ENCODE results near the gene SPRYD3.

The SPRYD3 gene

DNA sequence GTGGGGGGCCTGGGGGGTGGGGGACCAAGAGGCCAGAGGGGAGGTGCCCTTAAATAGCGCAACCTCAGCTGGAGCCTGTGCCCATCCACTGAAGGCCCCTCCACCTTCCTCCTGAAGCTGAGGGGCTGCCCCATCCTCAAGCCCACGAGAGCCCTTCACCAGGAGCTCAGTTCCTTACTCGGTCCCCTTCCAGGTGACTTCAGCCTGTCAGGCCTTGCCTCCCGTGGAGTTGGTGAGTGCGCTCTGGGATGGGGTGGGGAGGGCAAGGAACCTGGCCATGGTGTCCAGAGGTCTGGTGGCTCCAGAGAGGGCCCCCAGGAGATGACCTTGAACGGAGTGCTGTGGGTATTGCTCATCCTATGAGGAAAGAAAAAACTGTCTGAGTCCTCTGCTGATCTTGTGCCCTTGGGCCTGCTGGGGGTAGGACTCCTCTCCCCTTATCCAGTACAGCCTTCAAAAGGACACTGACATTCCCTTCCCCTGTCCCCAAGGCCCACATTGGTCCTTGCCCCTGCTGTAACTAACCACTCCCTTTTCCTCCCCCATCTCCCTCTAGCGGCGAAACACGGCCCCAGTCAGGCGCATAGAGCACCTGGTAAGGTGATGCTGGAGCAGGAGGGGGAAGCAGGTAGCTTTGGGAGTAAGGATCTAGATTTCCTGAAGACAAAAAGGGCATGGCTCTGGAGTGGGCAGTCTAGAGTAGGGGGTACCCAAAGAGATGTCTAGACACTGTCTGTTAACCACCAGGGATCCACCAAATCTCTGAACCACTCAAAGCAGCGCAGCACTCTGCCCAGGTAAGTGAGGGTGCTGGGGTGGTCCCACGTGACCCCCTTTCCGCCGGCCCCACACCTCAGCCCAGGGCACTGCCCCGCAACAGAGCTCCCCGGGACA, 25.7 kb downstream of the SPRYD3 start:
- Histone ChIP-seq H3K36me3 (replicated peaks) (peaks cover 34% of the 10 kb centered on the region), H3K27me3 (replicated peaks) (no peaks in the 10 kb centered on the region), H3K4me3 (ENCODE audit: low read depth, low read length) (peak overlapping the region; percentile 67), H3K27ac (no peak overlapping the region)
- TF ChIP-seq, protein P1, sequence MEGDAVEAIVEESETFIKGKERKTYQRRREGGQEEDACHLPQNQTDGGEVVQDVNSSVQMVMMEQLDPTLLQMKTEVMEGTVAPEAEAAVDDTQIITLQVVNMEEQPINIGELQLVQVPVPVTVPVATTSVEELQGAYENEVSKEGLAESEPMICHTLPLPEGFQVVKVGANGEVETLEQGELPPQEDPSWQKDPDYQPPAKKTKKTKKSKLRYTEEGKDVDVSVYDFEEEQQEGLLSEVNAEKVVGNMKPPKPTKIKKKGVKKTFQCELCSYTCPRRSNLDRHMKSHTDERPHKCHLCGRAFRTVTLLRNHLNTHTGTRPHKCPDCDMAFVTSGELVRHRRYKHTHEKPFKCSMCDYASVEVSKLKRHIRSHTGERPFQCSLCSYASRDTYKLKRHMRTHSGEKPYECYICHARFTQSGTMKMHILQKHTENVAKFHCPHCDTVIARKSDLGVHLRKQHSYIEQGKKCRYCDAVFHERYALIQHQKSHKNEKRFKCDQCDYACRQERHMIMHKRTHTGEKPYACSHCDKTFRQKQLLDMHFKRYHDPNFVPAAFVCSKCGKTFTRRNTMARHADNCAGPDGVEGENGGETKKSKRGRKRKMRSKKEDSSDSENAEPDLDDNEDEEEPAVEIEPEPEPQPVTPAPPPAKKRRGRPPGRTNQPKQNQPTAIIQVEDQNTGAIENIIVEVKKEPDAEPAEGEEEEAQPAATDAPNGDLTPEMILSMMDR (IDR thresholded peaks at IDR 0.05; ENCODE audit: low read depth, low read length, missing control alignments), result peak; percentile 86
- in situ Hi-C loops (cut with HindIII; ENCODE audit: low pct_ligation_motif_present, low sequenced_read_pairs), result no loop called here
- no peak for DNase-seq

DNA sequence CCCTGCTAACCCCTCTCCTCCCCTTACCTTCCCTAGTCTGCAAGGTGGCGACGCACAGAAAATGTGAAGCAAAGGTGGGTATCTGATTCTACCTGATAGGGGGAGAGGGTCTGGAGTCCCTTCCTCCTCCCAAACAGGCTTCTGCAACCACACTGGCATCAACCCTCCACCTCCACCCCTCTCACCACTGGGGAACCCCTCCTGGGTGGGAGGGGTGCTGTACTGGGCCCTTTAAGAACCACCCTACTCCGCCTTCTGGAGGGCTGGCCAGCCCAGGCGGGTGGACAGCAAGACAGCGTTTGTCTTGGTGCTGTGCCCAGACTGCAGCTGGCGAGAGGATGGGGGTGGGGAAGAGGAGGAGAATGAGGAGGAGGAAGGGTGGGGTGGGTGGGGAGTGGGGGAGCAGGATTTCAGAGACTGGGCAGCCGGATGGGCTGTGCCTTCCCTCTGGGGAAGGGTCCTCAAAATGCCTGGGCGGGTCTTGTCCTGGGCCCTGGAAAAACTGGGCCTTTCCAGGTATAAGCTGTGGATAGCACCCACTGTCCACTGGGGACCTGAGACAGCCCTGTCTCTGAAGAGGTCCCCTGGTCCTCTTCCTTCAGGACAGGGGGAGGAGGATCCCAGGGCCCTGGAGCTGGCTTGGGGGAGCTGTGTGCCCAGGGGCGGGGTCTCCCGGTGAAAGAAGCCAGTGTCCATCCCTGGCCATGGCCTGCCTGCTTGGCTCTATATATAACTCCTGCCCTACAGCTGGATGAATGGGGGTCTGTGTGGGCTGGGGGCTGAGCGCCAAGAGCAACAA, 26.6 kb downstream of the SPRYD3 start:
- in situ Hi-C loops (cut with HindIII; ENCODE audit: low pct_ligation_motif_present, low sequenced_read_pairs), result no loop called here
- peak; percentile 67 for DNase-seq
- no peaks in the 10 kb centered on the region for H3K27me3 ChIP-seq (replicated peaks)
- no peak overlapping the region for H3K27ac ChIP-seq
- H3K4me3 ChIP-seq (ENCODE audit: low read depth, low read length), result no peak overlapping the region
- H3K36me3 ChIP-seq (replicated peaks), result peaks cover 28% of the 10 kb centered on the region
- TF ChIP-seq, protein P1 (IDR thresholded peaks at IDR 0.05; ENCODE audit: low read depth, low read length, missing control alignments), result peak; percentile 6

DNA sequence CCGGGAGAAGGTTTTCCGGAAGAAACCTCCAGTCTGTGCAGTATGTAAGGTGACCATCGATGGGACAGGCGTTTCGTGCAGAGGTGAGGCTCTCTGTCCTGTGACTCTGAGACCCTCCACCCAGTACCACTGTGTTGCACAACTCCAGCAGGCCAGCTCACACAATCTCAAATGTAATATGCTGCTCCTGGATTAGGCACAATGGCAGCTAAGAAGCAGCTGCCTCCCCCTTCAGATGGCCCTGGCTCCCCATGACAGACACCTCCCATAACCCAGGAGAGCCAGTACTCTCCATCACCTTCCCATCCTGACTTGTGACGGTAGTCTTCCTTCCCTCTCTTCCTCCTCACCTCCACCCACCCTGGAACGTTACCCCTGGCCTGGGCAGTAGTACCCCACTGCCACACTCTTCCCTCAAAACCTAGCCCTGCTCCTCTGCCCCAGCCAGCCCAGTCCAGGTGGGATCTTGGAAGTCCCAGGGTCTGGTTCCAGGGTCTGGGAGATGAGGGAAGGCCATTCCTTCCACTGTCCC, 27.2 kb downstream of the SPRYD3 start:
- Histone ChIP-seq H3K4me3 (ENCODE audit: low read depth, low read length) (peak overlapping the region; percentile 62), H3K27ac (no peak overlapping the region), H3K36me3 (replicated peaks) (peaks cover 26% of the 10 kb centered on the region), H3K27me3 (replicated peaks) (no peaks in the 10 kb centered on the region)
- no peak for DNase-seq
- in situ Hi-C loops (cut with HindIII; ENCODE audit: low pct_ligation_motif_present, low sequenced_read_pairs), result no loop called here
- TF ChIP-seq, protein P1 (IDR thresholded peaks at IDR 0.05; ENCODE audit: low read depth, low read length, missing control alignments), result no peak

DNA sequence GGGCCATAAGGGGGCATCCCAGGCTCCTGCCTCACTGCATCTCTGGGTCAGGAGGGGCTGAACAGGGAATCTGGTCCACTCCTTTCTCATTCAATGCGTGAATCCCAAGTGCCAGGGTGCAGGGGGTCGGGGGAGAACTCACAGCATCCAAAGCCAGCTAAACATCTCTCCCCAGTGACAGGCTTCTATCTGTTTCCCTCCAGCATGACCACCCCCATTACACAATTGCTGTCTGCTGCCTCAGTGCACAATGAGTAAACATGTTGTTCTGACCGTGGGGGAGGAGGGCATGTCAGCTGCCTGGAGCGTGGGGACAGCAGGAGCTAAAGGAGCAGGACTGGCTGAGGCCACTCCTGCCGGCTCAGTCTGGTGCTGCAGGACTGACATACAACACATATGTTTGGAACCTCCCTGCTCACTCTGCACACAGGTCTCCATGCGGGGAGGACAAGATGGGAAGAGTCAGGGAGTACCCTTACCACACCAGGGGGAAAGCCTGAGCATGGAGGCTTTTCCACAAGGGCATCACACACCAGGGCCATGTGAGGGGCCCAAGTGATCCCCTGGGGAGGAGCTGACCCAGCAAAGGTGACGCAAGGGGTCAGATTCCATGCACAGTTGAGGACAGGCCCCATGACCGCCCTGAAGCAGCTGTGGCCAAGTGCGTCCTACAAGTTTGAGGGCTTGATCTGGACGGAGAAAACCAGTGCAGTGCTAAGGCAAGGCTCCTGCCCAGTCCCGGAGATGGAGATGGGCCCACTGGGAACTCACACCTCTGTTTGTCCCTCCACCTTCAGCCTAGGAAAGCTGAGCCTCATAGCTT, 27.9 kb downstream of the SPRYD3 start:
- peaks cover 22% of the 10 kb centered on the region for H3K36me3 ChIP-seq (replicated peaks)
- in situ Hi-C loops (cut with HindIII; ENCODE audit: low pct_ligation_motif_present, low sequenced_read_pairs), result no loop called here
- H3K27me3 ChIP-seq (replicated peaks), result no peaks in the 10 kb centered on the region
- H3K4me3 ChIP-seq (ENCODE audit: low read depth, low read length), result peak overlapping the region; percentile 62
- no peak overlapping the region for H3K27ac ChIP-seq
- TF ChIP-seq, protein P1 (IDR thresholded peaks at IDR 0.05; ENCODE audit: low read depth, low read length, missing control alignments), result peak; percentile 44
- peak; percentile 63 for DNase-seq

DNA sequence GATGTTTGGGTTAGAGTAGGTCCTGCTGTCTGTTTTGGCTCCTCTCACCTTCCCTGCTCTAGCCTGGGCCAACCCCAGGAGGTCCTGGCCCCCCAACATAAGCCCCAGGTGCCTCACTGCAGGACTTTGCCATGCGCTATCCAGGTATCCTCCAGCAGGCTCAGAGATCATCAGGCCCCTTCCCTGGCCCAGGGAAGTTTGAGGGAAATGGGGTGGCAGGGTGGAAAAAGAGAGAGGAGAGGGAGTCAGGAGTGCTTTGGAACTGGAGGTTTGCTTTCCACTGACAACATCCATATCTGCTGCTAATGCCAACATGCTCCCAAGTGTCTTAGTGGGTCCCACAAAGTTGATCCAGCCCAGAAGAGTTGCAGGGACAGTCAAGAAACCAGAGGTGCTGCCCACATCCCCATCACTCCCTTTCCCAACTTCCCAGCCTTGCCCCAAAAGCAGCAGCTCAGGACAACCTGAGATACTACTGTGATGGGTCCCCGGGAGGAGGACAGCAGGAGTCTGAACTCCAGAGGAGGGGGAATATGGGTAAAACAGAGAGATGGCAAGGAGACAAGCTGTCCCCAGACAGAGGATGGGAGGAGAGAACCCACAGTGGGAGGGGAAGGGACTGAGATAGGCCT, 28.6 kb downstream of the SPRYD3 start:
- TF ChIP-seq, protein P1 (IDR thresholded peaks at IDR 0.05; ENCODE audit: low read depth, low read length, missing control alignments), result no peak
- Histone ChIP-seq H3K36me3 (replicated peaks) (peaks cover 18% of the 10 kb centered on the region), H3K27me3 (replicated peaks) (no peaks in the 10 kb centered on the region), H3K4me3 (ENCODE audit: low read depth, low read length) (peak overlapping the region; percentile 62), H3K27ac (peak overlapping the region; percentile 56)
- in situ Hi-C loops (cut with HindIII; ENCODE audit: low pct_ligation_motif_present, low sequenced_read_pairs), result no loop called here
- DNase-seq, result no peak
